Left lung (tissue), 10 donors: ENCODE results near the gene PTBP2. TPM values are rescaled to one million over a fixed set of nuclear protein-coding genes. Genes with fewer than 3 reads are reported as not detected.
A peak's percentile ranks its signal among the peaks of the same experiment; 100 is the strongest.

ENCODE experiments used
- ATAC-seq: fragments of 200-7000 bp; cut with Tn5 transposase; one replicate; pipeline ENCODE4 v1.9.1; 2020; ENCODE audit warnings: moderate library complexity
- DNase-seq, 4 donors: peaks; one replicate each; pipeline ENCODE4 v3.0.0-alpha.2; 2013 to 2020
- H3K27ac ChIP-seq, 2 donors: fragments of 200-600 bp; sonication (generic) in 1 of 2; one replicate each; pipeline versions ENCODE4 v1.5.0 to v1.8.0; 2020 to 2021
- H3K27me3 ChIP-seq, 2 donors: fragments of 200-600 bp; sonication (generic) in 1 of 2; one replicate each; pipeline versions ENCODE4 v1.5.0 to v1.8.0; 2020 to 2021
- H3K36me3 ChIP-seq, 2 donors: fragments of 200-600 bp; sonication (generic) in 1 of 2; one replicate each; pipeline versions ENCODE4 v1.5.0 to v1.8.0; 2020 to 2021
- H3K4me1 ChIP-seq, 2 donors: fragments of 200-600 bp; one replicate each; pipeline ENCODE4 v1.8.0; 2021
- H3K4me3 ChIP-seq, 2 donors: fragments of 200-600 bp; sonication (generic) in 1 of 2; one replicate each; pipeline versions ENCODE4 v1.5.0 to v1.8.0; 2020 to 2021; ENCODE audit warnings: mild to moderate bottlenecking in 1 of 2
- H3K9me3 ChIP-seq, 2 donors: fragments of 200-600 bp; sonication (generic) in 1 of 2; one replicate each; pipeline versions ENCODE4 v1.5.0 to v1.8.0; 2020 to 2021
- intact Hi-C, 2 donors: fragments of 100-400 bp; cut with DNase I; formaldehyde crosslinking; loops; one replicate each; pipeline versions ENCODE4 v1.11.2 to v1.14.2; 2022
- polyA plus RNA-seq, 6 donors: library from polyadenylated mRNA; unstranded; fragments of 120-200 nt; gene quantifications; one replicate each; pipeline ENCODE4 v1.2.1, GENCODE V29; 2013; ENCODE audit not compliant: insufficient read length in 6 of 6
- total RNA-seq, 2 donors: library from RNA; stranded (reverse); fragmentation: NEBNext Ultra II Directional; extraction: Animal tissue kit (Norgen Biotek cat#: 25700); gene quantifications; one replicate each; pipeline ENCODE4 v1.2.1, GENCODE V29; 2021
- TF ChIP-seq, protein P1 (sequence below), 2 donors: fragments of 200-600 bp; sonication (generic) in 1 of 2; IDR thresholded peaks; one replicate each; pipeline versions ENCODE4 v1.5.0 to v1.8.0; 2021; ENCODE audit warnings: antibody characterized with exemption in 2 of 2
- donor health status: DM: no; HTN: yes; CAD: no.
- donor health status: DM: no; HTN: no; CAD: no.

PTBP2 gene
- total and polyA plus RNA-seq, 8 donors = 12.7 to 83.9 (median 55.1) TPM

DNA sequence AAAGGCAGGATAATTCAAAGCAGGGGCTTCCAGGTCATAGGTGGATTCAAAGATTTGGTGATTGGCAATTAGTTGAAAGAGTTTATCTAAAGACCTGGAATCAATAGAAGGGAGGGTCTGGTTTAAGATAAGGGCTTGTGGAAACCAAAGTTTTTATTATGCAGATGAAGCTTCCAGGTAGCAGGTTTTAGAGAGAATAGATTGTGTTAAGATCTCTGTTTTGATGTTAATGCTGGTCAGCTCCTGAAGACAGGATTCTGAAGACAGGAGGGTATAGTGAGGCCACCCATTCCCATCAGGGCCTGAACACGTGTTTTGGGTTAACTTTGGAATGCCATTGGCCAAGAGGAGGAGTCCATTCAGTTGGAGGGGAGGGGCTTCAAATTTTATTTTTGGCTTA lies 6.1 kb upstream of the PTBP2 start:
- H3K36me3 ChIP-seq = no peaks in the 10 kb centered on the region
- no peak overlapping the region for H3K27ac ChIP-seq
- no peak for ATAC-seq
- no peak for DNase-seq
- H3K4me1 ChIP-seq = peaks cover 0 to 16% of the 10 kb centered on the region in 2 donors
- no peaks in the 10 kb centered on the region for H3K9me3 ChIP-seq
- H3K4me3 ChIP-seq = no peak overlapping the region
- TF ChIP-seq, protein P1, sequence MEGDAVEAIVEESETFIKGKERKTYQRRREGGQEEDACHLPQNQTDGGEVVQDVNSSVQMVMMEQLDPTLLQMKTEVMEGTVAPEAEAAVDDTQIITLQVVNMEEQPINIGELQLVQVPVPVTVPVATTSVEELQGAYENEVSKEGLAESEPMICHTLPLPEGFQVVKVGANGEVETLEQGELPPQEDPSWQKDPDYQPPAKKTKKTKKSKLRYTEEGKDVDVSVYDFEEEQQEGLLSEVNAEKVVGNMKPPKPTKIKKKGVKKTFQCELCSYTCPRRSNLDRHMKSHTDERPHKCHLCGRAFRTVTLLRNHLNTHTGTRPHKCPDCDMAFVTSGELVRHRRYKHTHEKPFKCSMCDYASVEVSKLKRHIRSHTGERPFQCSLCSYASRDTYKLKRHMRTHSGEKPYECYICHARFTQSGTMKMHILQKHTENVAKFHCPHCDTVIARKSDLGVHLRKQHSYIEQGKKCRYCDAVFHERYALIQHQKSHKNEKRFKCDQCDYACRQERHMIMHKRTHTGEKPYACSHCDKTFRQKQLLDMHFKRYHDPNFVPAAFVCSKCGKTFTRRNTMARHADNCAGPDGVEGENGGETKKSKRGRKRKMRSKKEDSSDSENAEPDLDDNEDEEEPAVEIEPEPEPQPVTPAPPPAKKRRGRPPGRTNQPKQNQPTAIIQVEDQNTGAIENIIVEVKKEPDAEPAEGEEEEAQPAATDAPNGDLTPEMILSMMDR (IDR thresholded peaks at IDR 0.05) = no peak
- intact Hi-C loops = no loop called here
- H3K27me3 ChIP-seq = no peaks in the 10 kb centered on the region

DNA sequence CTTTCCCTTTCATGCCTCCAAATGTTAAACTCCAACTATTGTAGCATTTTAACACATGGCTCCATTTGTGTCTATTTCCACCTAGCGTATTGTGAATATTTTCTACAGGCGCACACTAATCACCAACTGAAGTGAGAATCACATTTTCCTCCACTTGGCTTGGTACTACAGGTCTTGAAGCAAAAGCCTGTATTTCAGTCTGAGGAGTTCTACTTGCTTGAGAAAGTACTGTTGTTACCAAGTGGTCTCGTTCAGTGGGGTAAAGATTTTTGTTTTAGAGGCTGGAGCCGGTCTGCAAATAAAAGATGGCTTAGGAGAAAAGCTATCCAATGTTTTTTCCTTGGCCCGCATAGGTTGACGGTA lies 550 bp upstream of the PTBP2 start:
- no peaks in the 10 kb centered on the region for H3K36me3 ChIP-seq
- peak overlapping the region; percentile 92 to 98 for H3K27ac ChIP-seq
- no peaks in the 10 kb centered on the region for H3K9me3 ChIP-seq
- peak; percentile 1 for ATAC-seq
- H3K4me3 ChIP-seq = peak overlapping the region; percentile 64 to 87
- intact Hi-C loops = no loop called here
- no peaks in the 10 kb centered on the region for H3K27me3 ChIP-seq
- DNase-seq = no peak
- H3K4me1 ChIP-seq = peaks cover 4 to 24% of the 10 kb centered on the region in 2 donors
- TF ChIP-seq, protein P1 (IDR thresholded peaks at IDR 0.05) = no peak

DNA sequence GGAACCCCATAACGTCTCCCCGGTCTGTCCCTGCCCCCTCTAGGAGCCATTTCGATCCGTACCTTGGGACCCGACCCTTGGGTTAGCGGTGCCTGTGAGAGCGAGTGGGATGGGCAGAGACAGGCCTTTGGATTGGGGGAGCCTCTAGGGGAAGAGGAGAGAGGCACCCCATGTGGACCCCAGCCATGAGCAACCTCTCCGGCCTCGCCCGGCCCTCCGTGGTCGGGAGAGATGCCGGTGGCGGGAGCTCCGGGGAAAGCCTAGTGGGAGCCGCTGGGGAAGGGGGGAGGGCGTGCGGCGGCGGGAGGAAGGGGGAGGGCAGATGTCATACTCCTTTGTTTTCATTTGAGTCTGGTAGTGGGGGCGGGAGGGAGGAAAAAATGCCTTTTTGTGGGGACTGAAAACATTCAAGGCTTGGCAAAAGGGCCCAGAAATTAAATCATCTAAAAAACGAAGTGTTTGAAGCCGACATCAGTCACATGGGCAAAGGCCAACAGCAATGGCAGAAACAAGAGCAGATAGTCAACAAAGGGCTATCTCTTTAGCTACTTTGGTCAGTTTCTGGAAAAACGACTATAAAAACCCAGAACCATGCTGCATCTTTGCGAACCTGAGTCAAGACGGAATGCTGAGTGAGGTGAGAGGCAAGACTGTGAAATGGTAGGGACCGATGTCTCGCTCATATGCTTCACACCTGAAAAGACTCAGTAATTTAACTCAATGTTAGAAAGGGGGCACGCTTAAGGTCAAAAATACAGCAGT lies 758 bp downstream of the PTBP2 start:
- ATAC-seq = peak; percentile 82
- H3K36me3 ChIP-seq = no peaks in the 10 kb centered on the region
- peak; percentile 73 to 90 (median 80) for DNase-seq
- peaks cover 4 to 24% of the 10 kb centered on the region in 2 donors for H3K4me1 ChIP-seq
- TF ChIP-seq, protein P1 (IDR thresholded peaks at IDR 0.05) = no peak
- peak overlapping the region; percentile 64 to 87 for H3K4me3 ChIP-seq
- no peaks in the 10 kb centered on the region for H3K9me3 ChIP-seq
- intact Hi-C loops = no loop called here
- no peaks in the 10 kb centered on the region for H3K27me3 ChIP-seq
- peak overlapping the region; percentile 92 to 98 for H3K27ac ChIP-seq

DNA sequence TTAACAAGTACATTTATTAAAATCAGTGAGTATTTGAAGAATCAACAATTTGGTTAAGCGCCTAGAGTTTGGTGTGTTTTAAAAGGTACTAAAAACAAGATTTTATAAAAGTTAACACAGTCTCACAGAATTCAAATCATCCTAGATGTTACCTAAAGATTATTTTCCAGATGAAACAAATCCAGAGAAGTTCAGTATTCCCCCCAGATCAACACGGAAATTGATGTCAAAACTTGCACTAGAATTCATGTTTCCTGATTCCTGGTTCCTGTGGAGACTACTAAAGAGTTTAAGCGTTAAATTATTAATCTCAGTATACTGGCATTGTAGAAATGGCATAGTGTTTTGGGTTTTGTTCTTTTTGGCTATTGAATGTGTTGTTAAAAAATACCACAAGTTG lies 1.4 kb downstream of the PTBP2 start:
- TF ChIP-seq, protein P1 (IDR thresholded peaks at IDR 0.05) = no peak
- no peaks in the 10 kb centered on the region for H3K9me3 ChIP-seq
- no peaks in the 10 kb centered on the region for H3K27me3 ChIP-seq
- intact Hi-C loops = no loop called here
- H3K36me3 ChIP-seq = peaks cover 0 to 1% of the 10 kb centered on the region in 2 donors
- peak overlapping the region; percentile 64 to 87 for H3K4me3 ChIP-seq
- DNase-seq (no peak), ATAC-seq (no peak)
- peaks cover 4 to 24% of the 10 kb centered on the region in 2 donors for H3K4me1 ChIP-seq
- peak overlapping the region; percentile 92 to 98 for H3K27ac ChIP-seq

DNA sequence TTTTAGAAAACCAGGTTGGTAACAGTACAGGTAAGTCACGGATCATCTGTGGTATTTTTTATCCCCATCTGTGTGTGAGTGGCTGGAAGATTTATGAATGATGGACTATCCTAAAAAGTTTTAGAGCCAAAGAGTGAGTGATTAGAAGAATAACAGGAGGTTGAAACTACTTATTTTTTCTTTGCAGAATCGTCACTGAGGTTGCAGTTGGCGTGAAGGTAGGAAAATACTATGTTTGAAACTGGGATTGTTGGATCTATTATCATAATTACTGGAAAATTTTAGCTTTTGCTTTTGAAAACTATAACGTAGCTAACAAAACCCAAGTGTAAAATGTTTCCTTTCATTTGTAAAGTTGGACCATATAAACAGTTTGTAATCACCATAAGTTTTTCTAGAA lies 1.8 kb downstream of the PTBP2 start:
- Histone ChIP-seq H3K27ac (peak overlapping the region in 1 of 2 donors; percentile 98), H3K36me3 (peaks cover 0 to 4% of the 10 kb centered on the region in 2 donors), H3K4me1 (peaks cover 4 to 24% of the 10 kb centered on the region in 2 donors), H3K27me3 (no peaks in the 10 kb centered on the region), H3K9me3 (no peaks in the 10 kb centered on the region), H3K4me3 (peak overlapping the region; percentile 64 to 87)
- DNase-seq = no peak
- no peak for ATAC-seq
- intact Hi-C loops = no loop called here
- TF ChIP-seq, protein P1 (IDR thresholded peaks at IDR 0.05) = no peak
